GM19463 (cell line): ENCODE measurements around the gene CHGA.

Source experiments
- ATAC-seq: cut with Tn5 transposase; IDR thresholded peaks from one replicate; pipeline ENCODE4 v1.9.1; 2021; ENCODE audit warnings: mild to moderate bottlenecking, moderate library complexity; ENCODE audit not compliant: unreplicated experiment

Gene CHGA

GRCh38 chr14:92942976-92943710 lies 20.2 kb downstream of the CHGA start:
- ATAC-seq: no peak

DNA sequence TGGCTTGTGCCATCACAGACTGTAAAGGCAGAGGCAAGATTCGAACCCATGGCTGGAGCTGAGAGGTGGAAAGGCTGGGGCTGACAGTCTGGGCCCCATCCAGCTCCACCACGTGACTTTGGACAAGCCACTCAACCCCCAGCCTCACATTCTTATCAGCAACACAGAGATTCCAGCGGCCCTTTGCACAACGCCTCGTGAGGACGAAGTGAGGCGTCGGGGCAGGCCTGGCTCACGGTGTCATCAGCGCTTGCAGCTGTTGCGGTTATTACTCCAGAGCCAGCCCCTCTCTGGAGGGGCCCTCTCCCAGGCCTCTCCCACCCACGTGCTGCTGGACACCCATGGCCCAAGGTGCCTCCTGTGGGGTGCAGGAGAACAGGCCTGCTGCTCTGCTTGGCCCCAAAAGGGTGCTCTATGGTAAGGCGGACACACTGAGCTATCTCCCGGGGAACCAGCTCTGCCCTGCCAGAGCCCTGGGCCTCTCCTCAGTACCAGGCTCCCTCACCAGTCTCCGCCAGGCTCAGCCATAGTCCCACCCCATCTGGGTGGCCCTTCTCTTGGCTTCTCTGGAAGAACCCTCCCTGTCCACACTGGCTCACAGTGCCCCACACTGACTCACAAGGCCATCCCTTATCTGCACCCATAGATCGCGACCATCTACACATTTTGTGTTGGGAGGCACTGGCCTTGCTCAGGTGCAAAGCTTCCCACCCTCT lies 21.1 kb downstream of the CHGA start:
- ATAC-seq: no peak

DNA sequence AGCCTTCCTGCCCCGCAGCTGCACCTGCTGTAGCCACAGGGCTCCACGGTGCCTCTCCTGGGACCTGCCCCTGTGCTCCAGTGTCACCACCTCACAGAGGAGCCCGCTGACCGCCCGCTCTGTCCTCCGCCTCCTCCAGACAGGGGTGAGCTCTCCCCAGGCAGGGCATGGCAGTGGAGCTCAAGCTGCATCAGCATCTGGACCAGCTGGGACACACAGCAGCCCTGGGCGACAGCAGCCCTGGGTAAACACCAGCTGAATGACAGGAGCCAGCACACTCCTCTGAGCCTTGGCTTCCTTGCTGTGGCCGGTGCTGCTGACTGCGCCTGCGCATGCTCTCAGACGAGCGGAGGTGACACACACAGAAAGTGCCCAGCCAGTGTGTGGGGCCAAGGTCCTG lies 22.0 kb downstream of the CHGA start:
- ATAC-seq: no peak

- ATAC-seq: no peak
Observed at GRCh38 chr14:92945544-92945943, 22.6 kb downstream of the CHGA start.

DNA sequence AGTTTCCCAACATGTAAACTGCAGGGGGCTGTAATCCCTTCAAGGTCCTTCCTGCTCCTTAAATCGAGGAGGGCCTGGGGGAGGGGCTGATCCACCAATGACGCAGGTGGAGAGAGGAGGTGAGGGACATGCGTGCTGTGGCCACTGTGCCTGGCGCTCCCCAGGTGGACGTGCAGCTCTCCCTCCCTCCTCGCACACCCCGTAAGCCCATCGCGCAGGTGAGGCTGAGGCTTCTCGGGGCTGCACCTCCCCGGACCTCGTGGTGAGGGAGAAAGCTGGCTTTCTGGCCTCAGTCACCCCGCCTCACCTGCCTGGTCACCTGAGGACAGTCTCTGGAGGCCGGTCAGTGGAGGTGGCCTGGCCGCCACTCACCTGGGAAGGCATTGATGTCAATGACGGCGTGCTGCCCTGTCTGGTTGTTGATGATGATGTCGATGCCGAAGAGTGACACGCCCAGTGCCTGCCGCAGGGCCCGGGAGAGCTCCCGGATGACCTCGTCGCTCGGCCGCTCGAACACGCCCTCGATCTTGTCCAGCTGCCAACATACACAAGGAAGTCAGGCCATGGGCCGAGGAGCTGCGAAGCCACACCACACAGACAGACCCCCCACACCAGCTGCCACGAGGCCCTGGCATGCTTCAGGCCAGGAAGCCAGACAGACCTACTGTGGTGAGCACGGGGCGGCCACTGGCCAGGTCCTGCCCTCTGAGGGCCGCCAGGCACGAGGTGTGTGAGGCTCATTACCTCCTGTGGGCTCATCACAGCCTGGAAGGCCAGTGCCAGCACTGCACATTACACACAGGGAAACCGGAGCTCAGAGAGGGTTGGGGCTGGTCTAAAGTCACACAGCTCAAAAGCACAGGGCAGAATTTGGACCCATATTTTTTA lies 23.3 kb downstream of the CHGA start:
- no peak for ATAC-seq

DNA sequence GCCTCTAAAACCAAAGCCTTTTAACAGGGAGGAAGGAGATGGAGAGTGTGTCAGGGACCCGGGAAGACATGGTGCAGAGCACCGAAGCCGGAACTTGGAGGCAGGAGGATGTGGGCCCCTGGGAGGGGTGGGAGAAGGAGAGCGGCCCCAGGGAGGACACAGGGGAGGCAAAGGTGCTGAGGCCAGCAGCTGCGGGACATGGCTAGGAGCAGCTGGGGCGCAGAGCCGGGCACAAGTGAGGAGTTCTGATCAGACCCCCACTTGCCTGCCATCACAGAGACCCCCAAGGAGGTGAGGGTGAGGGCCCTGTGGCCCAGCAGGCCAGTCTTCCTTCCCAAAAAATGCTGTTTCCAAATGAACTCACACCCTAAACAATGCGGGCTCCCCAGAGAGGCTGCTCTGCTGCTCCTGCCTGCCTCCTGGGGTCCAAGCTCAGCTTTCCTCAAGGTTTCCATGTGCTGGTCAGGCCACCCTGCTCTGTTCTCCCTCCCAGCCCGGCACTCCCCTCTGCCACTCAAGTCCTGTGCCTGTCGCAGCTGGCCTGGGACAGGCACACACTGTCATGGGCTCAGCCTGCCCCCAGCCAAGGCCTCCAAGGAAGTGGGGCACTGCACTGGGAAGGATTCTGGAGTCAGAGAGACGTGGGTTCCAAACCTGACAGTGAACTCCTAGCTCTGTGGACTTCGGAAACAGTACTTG lies 24.0 kb downstream of the CHGA start:
- no peak for ATAC-seq

- ATAC-seq: no peak
Observed at GRCh38 chr14:92948647-92949046, 25.7 kb downstream of the CHGA start.

- ATAC-seq: no peak
Observed at GRCh38 chr14:92949496-92950192, 26.7 kb downstream of the CHGA start.

DNA sequence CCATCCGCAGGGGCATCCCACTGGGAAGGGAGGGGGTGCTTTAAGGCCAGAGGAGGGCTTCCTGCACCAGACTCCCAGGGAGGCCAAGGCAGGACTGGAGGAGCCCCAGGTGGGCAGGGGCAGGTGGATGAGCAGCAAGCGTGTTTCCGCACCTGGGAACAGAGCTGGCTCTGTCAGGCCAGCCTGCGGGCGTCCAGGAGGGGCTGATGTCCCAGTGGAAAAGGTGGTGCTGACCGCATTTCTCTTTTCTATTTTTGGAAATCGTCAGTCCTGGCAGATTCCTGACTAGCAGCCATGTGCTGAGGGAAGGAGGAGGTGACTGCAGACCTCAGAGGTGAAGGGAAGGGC lies 27.2 kb downstream of the CHGA start:
- ATAC-seq: no peak

- no peak for ATAC-seq
Observed at GRCh38 chr14:92950773-92951172, 27.8 kb downstream of the CHGA start.

GRCh38 chr14:92951261-92951660 lies 28.3 kb downstream of the CHGA start:
- no peak for ATAC-seq

DNA sequence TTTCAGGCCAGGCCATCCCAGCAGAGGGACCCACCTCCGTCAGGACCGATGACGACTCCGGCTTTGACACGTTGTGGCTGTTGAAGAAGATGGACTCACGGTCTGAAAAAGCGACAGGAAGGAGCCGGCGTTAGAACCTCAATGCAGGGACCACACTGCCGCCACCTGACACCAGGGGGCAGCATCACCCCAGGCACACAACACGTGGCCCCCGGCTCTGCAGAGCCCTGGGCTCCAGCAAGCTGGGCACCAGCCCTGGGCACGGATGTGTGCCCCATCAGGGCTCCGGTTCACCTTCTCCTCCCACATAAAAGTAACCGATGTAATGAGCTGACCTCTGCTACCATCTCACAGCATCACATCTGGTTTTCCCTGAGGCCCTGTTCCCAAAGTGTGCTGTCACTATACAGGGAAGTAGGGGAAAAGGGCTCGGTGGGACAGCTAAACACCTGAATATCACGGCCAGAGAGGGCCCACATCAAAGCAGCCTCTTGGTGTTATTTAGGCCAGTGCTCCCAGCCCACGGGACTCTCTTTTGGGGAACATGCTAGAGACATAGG lies 29.0 kb downstream of the CHGA start:
- ATAC-seq: peak; percentile 83

GRCh38 chr14:92952481-92953298 lies 29.7 kb downstream of the CHGA start:
- ATAC-seq: no peak

DNA sequence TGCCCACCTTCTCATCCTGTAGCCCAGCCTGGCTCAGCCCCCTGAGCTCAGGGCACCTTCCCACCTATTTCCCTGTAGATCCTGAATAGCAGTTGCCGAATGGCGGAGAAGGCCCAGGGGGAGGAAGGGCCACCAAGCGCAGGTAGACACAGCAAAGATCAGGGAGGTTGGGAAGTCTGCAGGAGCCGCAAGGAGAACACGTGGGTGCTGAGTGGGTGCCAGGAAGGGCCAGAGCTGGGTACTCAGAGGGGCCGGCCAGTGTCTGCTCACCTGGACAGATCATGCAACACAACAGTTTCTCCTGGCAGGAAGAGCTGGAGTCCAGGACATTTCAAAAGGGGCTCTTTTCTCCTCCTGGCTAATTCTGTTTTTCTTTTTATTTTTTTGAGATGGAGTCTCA lies 30.6 kb downstream of the CHGA start:
- no peak for ATAC-seq

DNA sequence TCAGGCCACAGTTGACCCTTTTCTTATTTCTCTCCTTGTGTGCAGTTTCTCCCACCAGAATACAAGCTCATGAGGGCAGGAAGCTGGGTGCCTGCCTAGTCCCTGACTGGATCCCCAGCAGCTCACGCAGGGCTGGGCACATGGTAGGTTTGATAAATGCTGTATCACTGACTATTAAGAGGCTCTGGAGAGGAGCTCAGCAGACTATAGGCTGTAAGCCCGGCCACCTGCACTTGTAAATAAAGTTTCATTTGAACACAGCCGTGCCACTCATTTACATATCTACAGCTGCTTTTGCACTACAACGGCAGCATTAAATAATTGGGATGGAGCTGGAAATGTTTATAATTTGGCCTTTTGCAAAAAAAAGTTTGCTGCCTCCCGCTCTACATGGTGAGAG lies 32.0 kb downstream of the CHGA start:
- no peak for ATAC-seq

DNA sequence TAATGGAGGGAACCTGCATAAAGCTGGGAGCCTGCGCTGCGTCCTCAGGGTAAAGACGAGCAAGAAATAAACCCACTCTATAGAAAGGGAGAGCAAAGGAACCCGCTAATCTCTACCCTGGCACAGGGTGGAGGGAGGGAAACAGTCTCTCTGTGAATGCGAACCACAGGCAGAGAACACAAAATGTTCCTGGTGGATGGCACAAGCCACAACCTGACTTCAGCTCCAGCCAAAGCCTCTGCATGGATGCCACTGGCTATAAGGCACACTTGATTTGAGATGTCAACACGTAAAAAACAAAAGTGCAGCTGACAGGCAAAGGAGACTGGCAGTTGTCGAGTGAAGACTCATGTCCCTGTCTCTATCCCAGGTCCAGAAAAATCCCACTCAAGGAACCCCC lies 32.4 kb downstream of the CHGA start:
- no peak for ATAC-seq

GRCh38 chr14:92956961-92957360 lies 34.0 kb downstream of the CHGA start:
- no peak for ATAC-seq

GRCh38 chr14:92958373-92959188 lies 35.6 kb downstream of the CHGA start:
- no peak for ATAC-seq

DNA sequence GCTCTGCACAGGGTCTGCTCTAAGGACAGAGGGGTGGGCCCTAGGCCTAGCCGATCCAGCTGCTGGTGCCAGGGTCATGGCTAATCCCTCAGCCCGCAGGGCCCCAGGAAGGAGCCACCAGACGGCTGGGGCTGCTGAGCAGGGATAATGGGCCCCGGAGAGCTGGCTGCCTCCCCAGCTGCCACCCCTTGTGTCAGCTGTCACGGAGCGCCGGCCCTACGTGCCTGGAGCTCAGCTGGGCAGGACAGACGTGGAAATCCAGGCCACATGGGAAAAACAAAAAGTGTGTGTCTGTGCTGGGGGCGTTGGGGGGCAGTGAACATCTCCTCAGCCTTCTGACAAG lies 36.2 kb downstream of the CHGA start:
- ATAC-seq: no peak
